HG03135 (cell line): Measurements from ENCODE around the gene NCAPH2.

Experiments
- ATAC-seq: cut with Tn5 transposase; IDR thresholded peaks from one replicate; pipeline ENCODE4 v1.9.1; 2021; ENCODE audit warnings: mild to moderate bottlenecking, moderate library complexity; ENCODE audit not compliant: unreplicated experiment

Gene NCAPH2

GRCh38 chr22:50569041-50569459, 61.0 kb downstream of the NCAPH2 start:
- no peak for ATAC-seq

- ATAC-seq, result no peak
Measured at GRCh38 chr22:50569896-50570535, 62.0 kb downstream of the NCAPH2 start.

GRCh38 chr22:50570861-50571260, 62.8 kb downstream of the NCAPH2 start:
- ATAC-seq, result no peak

DNA sequence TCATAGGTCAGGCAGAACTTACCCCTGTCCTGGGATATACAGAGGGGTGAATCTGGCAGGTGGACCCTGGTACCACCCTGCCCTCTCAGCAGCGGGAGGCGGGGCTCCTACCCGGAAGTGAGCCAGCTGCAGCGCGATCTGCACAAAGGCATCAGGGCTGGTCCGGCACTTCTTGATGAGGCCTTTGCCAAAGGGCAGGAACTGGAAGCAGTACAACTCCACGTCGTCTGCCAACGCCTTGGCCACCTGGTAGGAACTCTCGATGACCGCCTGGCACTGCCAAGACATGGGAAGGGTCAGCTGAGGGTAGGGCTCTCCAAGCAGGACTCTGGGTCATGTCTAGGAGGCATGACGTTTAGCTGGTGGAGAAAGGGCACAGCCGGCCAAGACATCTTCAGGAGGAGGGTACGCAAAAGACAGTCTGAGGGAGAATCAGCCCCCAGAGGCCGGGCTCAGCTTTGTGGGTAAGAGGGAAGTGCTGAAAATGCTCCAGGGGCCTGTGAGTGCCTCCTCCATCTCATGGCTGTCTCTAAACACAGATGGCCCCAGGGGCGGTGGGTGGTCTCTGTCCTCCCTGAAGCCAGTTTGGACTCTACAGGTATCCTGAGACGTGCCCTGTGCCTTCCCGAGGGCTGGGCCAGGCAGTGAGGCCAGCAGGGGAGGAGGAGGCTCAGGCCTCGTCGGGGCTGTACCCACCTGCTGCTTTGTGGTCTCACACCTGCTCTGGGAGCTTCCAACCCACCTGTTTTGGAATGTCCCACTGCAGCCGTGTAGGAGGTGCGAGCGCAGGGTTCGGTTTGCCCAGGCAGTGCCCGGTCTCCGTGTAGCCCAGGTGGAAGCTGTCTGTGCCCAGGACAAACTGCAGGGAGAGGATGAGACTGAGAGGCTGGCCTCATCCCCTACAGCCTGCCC, 63.5 kb downstream of the NCAPH2 start:
- ATAC-seq, result no peak

DNA sequence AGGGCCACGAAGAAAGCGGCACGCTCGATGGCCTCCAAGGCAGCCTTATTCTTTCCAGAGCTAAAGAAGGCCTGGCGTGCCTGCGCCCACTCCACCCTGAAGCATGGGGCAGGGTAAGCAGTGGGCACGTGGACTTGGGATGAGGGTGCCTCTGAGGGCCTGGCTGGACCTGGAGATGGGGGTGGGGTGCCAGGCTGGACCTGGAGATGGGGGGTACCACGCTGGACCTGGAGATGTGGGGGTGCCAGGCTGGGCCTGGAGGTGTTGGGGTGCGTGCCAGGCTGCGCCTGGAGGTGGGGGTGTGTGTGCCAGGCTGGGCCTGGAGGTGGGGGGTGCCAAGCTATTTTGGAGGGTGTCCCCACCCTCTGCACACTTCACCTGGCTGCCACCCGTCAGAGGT, 64.9 kb downstream of the NCAPH2 start:
- no peak for ATAC-seq

DNA sequence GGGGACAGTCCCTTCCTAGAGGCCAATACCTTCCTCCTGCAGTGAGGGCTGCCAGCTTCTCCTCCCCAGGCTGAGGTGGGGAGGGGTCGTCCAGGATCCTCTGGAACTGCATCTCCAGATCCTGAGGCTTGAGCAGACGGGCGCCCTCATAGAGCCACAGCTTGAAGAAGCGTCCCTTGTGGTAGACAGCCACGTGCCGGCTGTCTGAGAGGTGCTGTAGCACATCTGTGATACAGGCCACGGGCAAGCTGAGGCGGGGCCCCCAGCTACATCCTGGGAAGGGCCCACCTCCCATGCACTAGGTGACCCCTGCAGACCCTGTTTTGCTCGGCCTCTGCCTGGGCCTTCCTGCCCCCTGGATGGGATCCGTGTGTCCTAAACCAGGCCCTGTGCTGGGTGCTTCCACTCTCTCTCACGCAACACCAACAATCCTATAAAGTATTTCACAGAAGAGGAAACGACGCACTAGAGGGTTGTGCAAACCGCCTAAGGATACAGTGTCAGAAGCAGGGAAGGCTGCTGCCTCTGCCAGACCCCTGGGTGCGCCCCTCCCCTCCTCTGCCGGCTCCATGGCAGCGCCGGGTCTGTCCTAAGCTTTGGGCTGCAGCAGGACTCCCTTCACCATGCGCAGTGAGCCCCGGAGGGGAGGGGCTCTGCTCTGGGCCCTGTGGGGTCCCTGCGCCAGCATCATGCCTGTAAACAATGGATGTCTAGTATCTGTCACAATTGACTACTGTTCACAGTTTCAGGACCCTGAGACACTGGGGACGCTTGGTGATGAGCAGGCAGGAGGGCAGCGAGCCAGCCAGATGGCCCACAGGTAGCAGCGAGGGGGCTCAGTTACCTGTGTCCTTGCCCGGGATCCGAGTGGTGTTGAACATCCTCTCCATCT, 65.7 kb downstream of the NCAPH2 start:
- no peak for ATAC-seq

DNA sequence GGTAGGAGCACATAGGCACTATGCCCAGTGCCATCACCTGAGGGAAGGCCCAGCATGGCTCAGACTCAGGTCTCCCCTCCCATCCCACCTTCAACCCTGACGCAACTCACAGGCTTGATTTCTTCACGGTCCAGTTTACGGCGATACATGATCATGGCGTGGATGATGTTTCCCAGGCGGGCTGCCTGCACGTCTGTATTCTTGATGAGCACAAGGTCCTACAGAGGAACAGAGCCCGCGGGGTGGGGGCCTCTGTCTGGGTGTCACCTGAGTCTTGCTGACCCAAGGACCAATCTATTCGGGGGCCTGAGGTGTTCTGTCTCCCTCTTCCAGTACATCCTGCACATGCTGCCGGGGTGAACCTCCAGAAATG, 66.3 kb downstream of the NCAPH2 start:
- no peak for ATAC-seq
